ENCODE measurements around the gene NANS. TPM values are rescaled to one million over a fixed set of nuclear protein-coding genes. Genes with fewer than 3 reads are reported as not detected.
"Not testable (repeated sequence)": the region's sequence is repeated elsewhere in the genome, so short reads cannot be mapped to it uniquely, and the experiment has no call there.

The NANS gene
- total RNA-seq, 1 experiment from 2014 or later = 77.9 TPM

- DNase-seq = no peak
- H3K36me3 ChIP-seq (ENCODE audit: insufficient read depth, low read length) = peaks cover 37% of the 10 kb centered on the region
- H2AFZ ChIP-seq (ENCODE audit: low read length) = no peak overlapping the region
- H3K9me3 ChIP-seq (ENCODE audit: low read length) = no peaks in the 10 kb centered on the region
- no peak overlapping the region for H3K9ac ChIP-seq (ENCODE audit: low read length)
- H3K4me2 ChIP-seq (ENCODE audit: low read depth, low read length, poor library complexity, severe bottlenecking) = no peak overlapping the region
- peaks cover 10% of the 10 kb centered on the region for H3K4me1 ChIP-seq (ENCODE audit: low read length)
- no peak overlapping the region for H3K4me3 ChIP-seq (ENCODE audit: low read length)
- no peaks in the 10 kb centered on the region for H3K79me2 ChIP-seq (ENCODE audit: low read length)
- no peaks in the 10 kb centered on the region for H3K27me3 ChIP-seq (ENCODE audit: low read length)
- H4K20me1 ChIP-seq (ENCODE audit: insufficient read depth, low read depth, low read length) = no peaks in the 10 kb centered on the region
- H3K27ac ChIP-seq (ENCODE audit: low read length) = no peak overlapping the region
- H3K9me2 ChIP-seq (replicated peaks; ENCODE audit: insufficient read depth, low read length) = no peaks in the 10 kb centered on the region
These were observed 27.1 kb downstream of the NANS start for GRCh38 chr9:98083566-98084183.

GRCh38 chr9:98084396-98084795, 27.9 kb downstream of the NANS start:
- Histone ChIP-seq H3K36me3 (ENCODE audit: insufficient read depth, low read length) (peaks cover 30% of the 10 kb centered on the region), H3K4me3 (ENCODE audit: low read length) (no peak overlapping the region), H3K79me2 (ENCODE audit: low read length) (no peaks in the 10 kb centered on the region)

DNA sequence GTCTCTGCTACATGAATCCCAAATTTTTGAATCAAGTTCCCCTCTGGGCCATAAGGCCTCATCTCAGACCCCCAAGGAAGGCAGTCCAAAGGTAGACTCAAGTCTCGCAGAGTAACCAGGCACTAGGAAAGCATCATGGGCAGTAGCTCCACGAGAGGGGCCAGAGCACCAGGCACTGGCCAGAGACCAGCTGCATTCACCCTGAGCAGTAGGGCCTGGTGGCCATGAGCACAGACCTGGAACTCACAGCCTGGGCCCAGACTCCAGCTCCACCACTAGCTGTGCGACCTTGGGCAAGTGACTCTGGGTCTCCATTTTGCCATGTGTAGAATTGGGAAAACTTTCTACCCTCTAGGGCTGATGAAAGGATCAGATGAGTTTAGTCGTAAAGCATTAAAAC, 28.5 kb downstream of the NANS start:
- Histone ChIP-seq H3K27me3 (ENCODE audit: low read length) (no peaks in the 10 kb centered on the region), H4K20me1 (ENCODE audit: insufficient read depth, low read depth, low read length) (no peaks in the 10 kb centered on the region), H3K4me1 (ENCODE audit: low read length) (peaks cover 10% of the 10 kb centered on the region), H3K9ac (ENCODE audit: low read length) (no peak overlapping the region), H3K9me3 (ENCODE audit: low read length) (no peaks in the 10 kb centered on the region), H3K4me2 (ENCODE audit: low read depth, low read length, poor library complexity, severe bottlenecking) (no peak overlapping the region), H3K9me2 (replicated peaks; ENCODE audit: insufficient read depth, low read length) (no peaks in the 10 kb centered on the region), H3K79me2 (ENCODE audit: low read length) (no peaks in the 10 kb centered on the region), H2AFZ (ENCODE audit: low read length) (no peak overlapping the region), H3K36me3 (ENCODE audit: insufficient read depth, low read length) (peaks cover 26% of the 10 kb centered on the region), H3K4me3 (ENCODE audit: low read length) (no peak overlapping the region), H3K27ac (ENCODE audit: low read length) (peak overlapping the region; percentile 21; the same call in 1 of the 2 replicates)
- DNase-seq = no peak

More at GRCh38 chr9:98084396-98084795, 27.9 kb downstream of the NANS start:
- H3K27me3 ChIP-seq (ENCODE audit: low read length) = no peaks in the 10 kb centered on the region
- H3K4me2 ChIP-seq (ENCODE audit: low read depth, low read length, poor library complexity, severe bottlenecking) = no peak overlapping the region
- DNase-seq = no peak
- H3K27ac ChIP-seq (ENCODE audit: low read length) = no peak overlapping the region
- no peak overlapping the region for H2AFZ ChIP-seq (ENCODE audit: low read length)
- H3K4me1 ChIP-seq (ENCODE audit: low read length) = peaks cover 10% of the 10 kb centered on the region
- H3K9ac ChIP-seq (ENCODE audit: low read length) = no peak overlapping the region
- no peaks in the 10 kb centered on the region for H3K9me2 ChIP-seq (replicated peaks; ENCODE audit: insufficient read depth, low read length)
- H4K20me1 ChIP-seq (ENCODE audit: insufficient read depth, low read depth, low read length) = no peaks in the 10 kb centered on the region
- no peaks in the 10 kb centered on the region for H3K9me3 ChIP-seq (ENCODE audit: low read length)

DNA sequence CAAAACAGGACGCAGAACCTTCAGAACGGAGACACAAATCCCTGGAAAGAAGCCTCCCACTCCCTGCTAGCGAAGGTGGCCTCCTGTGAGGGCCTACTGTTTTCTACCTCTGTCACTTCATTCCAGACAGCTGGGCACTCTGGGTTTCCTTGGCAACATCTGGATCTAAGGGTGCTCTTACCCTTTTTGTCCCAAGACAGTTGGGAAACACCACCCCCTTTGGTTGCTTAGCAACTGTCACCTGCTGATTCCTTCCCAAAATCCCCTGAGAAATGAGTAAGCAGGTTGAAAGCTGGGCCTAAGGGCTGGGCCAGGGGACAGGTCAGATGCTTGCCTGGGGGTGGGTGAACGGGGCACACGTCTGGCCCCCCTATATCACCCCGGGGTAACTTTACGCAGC, 29.4 kb downstream of the NANS start:
- H3K27me3 ChIP-seq (ENCODE audit: low read length) = no peaks in the 10 kb centered on the region

DNA sequence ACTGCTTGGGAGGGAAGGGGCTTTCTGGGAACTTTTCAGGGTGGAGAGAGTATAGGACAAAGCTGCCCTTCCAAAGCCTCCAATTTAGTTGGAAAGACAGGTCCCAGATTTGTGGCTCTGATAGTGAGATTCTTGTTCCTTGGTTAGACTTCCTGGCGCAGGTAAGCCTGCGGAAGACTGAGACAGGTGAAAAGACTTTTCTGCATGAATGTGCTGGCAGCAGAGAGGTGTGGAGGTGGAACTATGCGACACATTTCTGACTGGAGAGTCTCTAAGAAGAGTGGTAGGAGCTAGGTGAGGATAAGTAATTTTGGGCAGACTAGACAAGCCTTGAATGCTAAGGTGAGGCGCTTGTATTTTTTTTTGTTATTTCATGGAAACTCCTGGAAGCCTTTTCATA, 29.9 kb downstream of the NANS start:
- Histone ChIP-seq H2AFZ (ENCODE audit: low read length) (no peak overlapping the region), H3K9me3 (ENCODE audit: low read length) (no peaks in the 10 kb centered on the region), H3K36me3 (ENCODE audit: insufficient read depth, low read length) (peaks cover 13% of the 10 kb centered on the region), H3K4me1 (ENCODE audit: low read length) (peaks cover 10% of the 10 kb centered on the region), H3K9ac (ENCODE audit: low read length) (no peak overlapping the region), H3K9me2 (replicated peaks; ENCODE audit: insufficient read depth, low read length) (no peaks in the 10 kb centered on the region), H3K27ac (ENCODE audit: low read length) (no peak overlapping the region), H3K4me2 (ENCODE audit: low read depth, low read length, poor library complexity, severe bottlenecking) (no peak overlapping the region), H3K4me3 (ENCODE audit: low read length) (no peak overlapping the region), H3K27me3 (ENCODE audit: low read length) (no peaks in the 10 kb centered on the region), H3K79me2 (ENCODE audit: low read length) (no peaks in the 10 kb centered on the region), H4K20me1 (ENCODE audit: insufficient read depth, low read depth, low read length) (no peaks in the 10 kb centered on the region)
- DNase-seq = no peak

More for the DNA sequence above, 29.4 kb downstream of the NANS start:
- Histone ChIP-seq H3K9ac (ENCODE audit: low read length) (no peak overlapping the region), H3K4me2 (ENCODE audit: low read depth, low read length, poor library complexity, severe bottlenecking) (no peak overlapping the region), H3K79me2 (ENCODE audit: low read length) (no peaks in the 10 kb centered on the region), H3K4me1 (ENCODE audit: low read length) (peaks cover 10% of the 10 kb centered on the region), H2AFZ (ENCODE audit: low read length) (no peak overlapping the region), H3K27ac (ENCODE audit: low read length) (0 out of 2 replicates have a peak overlapping the region, but pooled peaks have one; percentile 21), H4K20me1 (ENCODE audit: insufficient read depth, low read depth, low read length) (no peaks in the 10 kb centered on the region), H3K4me3 (ENCODE audit: low read length) (no peak overlapping the region), H3K36me3 (ENCODE audit: insufficient read depth, low read length) (peaks cover 18% of the 10 kb centered on the region), H3K9me3 (ENCODE audit: low read length) (no peaks in the 10 kb centered on the region), H3K9me2 (replicated peaks; ENCODE audit: insufficient read depth, low read length) (no peaks in the 10 kb centered on the region)
- no peak for DNase-seq

DNA sequence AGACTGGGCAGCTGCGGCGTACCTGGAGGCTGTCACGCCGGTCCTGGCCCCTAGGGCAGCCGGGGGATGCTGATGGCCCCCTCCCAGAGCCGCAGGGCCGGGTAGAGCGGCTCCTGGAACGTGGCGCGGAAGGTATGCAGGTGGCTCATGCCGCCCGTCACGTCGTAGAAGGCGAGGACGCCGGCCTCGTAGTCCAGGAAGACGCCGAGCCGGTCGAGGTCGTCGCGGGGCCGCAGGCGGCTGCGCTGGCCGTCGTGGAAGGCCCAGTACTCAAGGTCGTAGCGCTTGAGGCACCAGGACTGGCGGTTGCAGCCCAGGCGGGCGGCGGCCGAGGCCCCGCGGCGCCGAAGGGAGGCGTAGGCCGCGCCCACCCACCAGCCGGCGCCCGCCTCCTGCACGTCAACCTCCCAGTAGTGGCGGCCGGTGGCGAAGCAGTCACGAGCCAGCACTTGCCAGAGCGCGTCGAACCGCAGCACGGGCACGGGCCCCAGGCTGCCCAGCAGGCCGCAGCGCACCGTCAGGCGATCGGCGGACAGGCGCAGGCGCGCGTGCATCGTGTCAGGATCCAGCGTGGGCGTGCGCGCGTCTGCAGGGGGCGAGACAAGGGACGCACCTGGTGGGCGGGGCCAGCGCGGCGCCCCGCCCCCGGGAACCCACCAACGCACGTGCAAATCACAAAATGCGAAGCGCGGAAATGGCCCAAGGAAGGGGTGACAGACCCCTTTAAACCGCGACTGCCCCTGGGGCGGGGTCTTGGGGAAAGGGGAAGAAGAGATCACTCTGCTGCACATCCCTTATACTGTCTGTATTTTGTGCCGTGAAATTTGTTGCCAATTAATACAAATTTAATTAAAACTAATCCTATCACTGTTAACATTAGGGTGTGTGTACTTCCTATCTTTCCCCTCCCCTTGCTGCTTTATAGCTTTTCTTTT, 31.2 kb downstream of the NANS start:
- H3K4me3 ChIP-seq (ENCODE audit: low read length) = no peak overlapping the region
- H3K79me2 ChIP-seq (ENCODE audit: low read length) = no peaks in the 10 kb centered on the region
- H4K20me1 ChIP-seq (ENCODE audit: insufficient read depth, low read depth, low read length) = no peaks in the 10 kb centered on the region
- no peaks in the 10 kb centered on the region for H3K9me2 ChIP-seq (replicated peaks; ENCODE audit: insufficient read depth, low read length)
- no peaks in the 10 kb centered on the region for H3K9me3 ChIP-seq (ENCODE audit: low read length)
- H3K4me2 ChIP-seq (ENCODE audit: low read depth, low read length, poor library complexity, severe bottlenecking) = no peak overlapping the region
- H2AFZ ChIP-seq (ENCODE audit: low read length) = no peak overlapping the region
- H3K36me3 ChIP-seq (ENCODE audit: insufficient read depth, low read length) = 0 out of 2 replicates have a peak, but pooled peaks cover 3% of the 10 kb centered on the region
- peaks cover 10% of the 10 kb centered on the region for H3K4me1 ChIP-seq (ENCODE audit: low read length)
- no peaks in the 10 kb centered on the region for H3K27me3 ChIP-seq (ENCODE audit: low read length)
- H3K27ac ChIP-seq (ENCODE audit: low read length) = no peak overlapping the region
- no peak overlapping the region for H3K9ac ChIP-seq (ENCODE audit: low read length)
- no peak for DNase-seq

DNA sequence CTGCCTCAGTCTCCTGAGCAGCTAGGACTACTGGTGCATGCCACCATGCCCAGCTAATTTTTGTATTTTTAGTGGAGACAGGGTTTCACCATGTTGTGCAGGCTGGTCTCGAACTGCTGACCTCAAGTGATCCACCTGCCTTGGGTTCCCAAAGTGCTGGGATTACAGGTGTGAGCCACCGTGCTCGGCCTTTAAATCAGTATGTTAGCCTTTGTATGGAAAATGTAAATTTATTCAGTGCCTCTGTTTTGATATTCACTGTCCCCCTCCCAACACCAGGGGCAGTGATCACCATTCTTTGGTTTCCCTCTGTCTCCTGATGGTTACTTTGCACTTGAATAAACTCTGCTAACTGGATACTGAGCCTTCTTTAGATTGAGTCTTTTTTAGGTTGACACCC, 34.1 kb downstream of the NANS start:
- not testable (repeated sequence) for H3K4me3 ChIP-seq (ENCODE audit: low read length); H3K9me3 ChIP-seq (ENCODE audit: low read length); H4K20me1 ChIP-seq (ENCODE audit: insufficient read depth, low read depth, low read length); H3K27ac ChIP-seq (ENCODE audit: low read length); H3K36me3 ChIP-seq (ENCODE audit: insufficient read depth, low read length); H3K27me3 ChIP-seq (ENCODE audit: low read length); H3K4me1 ChIP-seq (ENCODE audit: low read length); H2AFZ ChIP-seq (ENCODE audit: low read length); H3K9ac ChIP-seq (ENCODE audit: low read length); H3K79me2 ChIP-seq (ENCODE audit: low read length); H3K4me2 ChIP-seq (ENCODE audit: low read depth, low read length, poor library complexity, severe bottlenecking); H3K9me2 ChIP-seq (replicated peaks; ENCODE audit: insufficient read depth, low read length); DNase-seq

All from Karpas-422 (cell line).